HG03039 (cell line): Measurements from ENCODE around the gene ADISSP.

Experiments used
- ATAC-seq: cut with Tn5 transposase; IDR thresholded peaks from one replicate; pipeline ENCODE4 v1.9.1; 2021; ENCODE audit warnings: mild to moderate bottlenecking, moderate library complexity; ENCODE audit not compliant: unreplicated experiment

ADISSP gene

DNA sequence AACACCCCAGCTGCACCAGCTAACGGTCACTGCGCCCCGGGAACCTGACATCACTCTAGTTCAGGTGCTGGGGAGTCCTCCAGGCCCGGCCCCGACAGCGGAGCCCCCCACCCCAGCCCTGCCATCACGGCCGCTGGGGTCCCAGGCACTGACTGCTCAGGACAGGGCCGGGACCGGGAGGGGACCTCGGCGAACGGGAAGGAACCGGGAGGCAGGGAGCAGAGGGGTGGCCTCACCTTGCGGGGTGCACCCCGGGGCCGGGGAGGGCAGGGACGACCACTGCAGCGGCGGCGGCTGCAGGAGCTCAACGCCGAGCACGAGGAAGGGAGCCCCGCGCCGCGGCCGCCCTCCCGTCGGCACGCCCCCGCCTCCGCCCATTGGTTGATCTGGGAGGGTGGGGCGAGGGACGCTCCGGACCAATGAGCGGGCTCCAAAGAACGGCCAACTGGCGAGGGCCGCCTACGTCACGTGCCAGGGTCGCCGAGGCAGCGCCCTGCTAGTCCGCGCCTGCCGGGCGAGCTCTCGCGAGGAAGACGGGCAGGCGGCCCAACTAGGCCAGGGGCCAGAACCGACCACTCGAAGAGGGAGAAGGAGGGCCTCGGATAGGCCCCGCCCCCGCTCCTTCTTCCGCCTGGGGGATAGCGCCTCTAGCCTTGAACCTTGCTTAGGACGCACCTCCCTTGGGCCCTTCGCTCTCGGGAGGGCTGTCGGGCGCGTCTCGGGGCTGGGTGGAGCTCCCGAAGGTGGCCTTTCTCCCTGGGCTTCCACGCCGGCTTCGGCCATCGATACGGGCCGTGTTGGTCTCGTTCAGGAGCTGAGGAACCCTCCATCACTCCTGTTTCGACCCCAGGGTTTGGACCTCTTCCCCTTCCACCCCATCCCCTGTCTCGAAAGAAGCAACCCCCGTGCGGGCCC, at the start of gene ADISSP:
ADISSP (minus strand) TSS at position 327 of the 915 bp plus-strand sequence. CDS start 7,653 bp downstream, outside the sequence.
- ATAC-seq: peak; percentile 92

DNA sequence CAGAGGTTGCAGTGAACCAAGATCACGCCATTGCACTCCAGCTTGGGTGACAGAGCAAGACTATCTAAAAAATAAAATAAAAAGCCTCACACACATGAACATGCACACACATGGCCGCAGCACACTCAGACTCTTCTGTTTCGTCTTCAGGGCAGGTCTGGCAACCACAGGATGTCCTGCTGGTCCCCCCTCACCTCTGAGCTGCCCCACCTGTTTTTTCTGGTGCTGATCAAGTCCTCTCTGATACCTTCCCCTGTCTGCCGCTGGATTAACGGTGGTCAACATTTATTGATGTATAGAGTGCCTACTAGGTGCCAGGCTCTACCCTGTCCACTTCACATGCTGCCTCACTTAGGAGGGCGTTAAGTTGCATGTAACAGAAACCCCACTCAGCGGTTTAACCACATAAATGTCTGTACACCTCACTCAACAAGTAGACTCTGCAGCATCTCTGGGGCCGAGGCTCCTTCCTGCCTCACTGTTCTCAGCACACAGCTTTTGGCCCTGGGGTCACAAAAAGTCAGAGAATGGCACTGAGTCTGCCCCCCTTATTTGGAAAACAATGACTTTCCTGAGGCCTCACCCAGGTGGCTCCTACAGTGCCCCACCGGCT, 48.3 kb upstream of the ADISSP start:
- ATAC-seq: no peak

DNA sequence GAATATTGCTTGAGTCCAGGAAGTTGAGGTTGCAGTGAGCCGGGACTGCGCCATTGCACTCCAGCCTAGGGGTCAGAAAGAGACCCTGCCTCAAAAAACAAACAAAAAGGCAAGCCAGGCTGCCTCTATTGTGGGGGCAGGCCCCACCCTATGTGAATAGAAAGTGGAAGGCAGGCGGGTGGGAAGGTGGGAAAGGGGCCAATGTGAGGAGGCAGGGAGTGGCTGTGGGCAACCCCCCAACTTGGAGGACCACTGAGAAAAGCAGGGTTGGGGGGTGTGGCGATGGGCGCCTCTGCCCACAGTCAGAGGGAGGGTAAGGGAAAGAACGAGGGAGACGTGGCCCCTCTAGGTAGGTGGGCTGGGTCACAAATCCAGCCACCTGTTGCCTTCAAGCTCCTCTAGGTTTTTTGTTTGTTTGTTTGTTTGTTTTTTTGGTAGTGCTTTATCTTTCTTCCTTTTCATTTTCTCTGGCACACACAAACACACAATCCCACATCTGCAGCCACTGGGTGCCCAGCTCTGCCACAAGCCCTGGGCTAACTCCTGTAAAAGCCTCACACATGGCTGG, 47.5 kb upstream of the ADISSP start:
- no peak for ATAC-seq

DNA sequence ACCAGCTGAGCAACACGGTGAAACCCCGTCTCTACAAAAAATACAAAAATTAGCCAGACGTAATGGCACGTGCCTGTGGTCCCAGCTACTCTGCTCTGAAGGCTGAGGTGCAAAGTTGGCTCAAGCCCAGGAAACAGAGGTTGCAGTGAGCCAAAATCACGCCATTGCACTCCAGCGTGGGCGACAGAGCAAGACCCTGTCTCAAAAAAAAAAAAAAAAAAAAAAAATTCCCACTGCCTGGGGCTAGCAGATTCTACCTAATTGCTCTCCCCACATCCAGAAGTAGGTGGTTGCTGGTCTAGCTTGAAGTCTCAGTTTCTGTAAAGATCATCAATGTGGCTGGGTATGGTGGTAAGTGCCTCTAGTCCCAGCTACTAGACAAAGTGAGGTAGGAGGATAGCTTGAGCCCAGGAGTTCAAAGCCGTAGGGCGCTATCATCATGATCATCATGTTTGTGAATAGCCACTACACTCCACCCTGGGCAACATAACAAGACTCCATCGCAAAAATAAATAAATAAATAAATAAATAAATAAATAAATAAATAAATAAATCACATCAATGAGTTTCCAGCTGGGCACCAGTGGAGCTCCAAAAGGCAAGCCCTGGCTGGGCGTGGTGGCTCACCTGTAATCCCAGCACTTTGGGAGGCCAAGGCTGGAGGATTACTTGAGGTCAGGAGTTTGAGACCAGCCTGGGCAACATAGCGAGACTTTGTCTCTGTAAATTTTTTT, 46.5 kb upstream of the ADISSP start:
- no peak for ATAC-seq

DNA sequence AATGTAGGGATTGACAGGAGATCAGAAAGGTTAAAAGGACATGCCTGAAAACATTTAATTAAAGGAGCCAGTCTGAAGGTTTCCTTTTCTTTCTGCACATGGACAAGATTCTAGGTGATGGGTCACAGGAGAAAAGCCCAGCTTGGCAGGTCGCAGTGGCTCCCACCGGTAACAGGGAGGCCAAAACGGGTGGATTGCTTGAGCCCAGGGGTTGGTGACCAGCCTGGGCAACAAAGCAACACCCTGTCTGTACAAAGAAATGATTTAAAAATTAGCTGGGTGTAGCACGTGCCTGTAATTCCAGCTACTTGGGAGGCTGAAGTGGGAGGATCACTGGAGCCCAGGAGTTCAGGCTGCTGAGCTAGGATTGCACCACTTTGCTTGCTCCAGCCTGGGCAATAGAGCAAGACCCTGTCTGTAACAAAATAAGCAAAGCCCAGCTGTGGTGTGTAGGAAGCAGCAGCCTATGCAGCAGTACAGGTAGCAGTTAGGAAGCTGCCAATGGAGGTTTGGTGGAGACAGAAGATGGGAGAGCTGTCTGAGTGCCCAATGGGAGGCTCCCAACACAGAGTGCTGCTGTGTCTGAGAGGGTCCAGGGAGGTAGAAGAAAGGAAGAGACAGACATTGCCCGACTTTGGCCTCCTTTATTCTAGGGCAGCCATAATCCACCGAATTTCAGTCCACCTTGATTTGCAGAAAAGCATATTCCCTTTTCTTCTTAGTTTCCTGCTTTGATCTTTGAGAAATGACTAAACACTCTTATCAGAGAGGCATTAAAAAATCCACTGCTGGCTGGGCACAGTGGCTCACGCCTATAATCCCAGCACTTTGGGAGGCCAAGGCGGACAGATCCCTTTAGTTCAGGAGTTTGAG, 45.7 kb upstream of the ADISSP start:
- no peak for ATAC-seq

DNA sequence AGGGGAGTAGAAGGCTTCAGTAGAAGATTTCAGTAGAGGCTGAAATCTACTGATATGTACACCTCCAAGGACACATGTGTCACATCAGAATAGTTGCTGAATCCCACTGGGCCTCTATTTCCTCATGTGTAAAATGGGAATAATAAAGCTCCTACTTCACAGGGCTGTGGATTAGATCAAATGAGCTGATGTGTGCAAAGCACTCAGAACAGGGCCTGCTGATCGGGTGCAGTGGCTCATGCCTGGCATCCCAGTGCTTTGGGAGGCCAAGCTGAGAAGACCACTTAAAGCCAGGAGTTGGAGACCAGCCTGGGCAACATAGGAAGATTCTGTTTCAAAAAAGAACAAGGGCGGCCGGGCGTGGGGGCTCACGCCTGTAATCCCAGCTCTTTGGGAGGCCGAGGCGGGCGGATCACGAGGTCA, 44.7 kb upstream of the ADISSP start:
- no peak for ATAC-seq

DNA sequence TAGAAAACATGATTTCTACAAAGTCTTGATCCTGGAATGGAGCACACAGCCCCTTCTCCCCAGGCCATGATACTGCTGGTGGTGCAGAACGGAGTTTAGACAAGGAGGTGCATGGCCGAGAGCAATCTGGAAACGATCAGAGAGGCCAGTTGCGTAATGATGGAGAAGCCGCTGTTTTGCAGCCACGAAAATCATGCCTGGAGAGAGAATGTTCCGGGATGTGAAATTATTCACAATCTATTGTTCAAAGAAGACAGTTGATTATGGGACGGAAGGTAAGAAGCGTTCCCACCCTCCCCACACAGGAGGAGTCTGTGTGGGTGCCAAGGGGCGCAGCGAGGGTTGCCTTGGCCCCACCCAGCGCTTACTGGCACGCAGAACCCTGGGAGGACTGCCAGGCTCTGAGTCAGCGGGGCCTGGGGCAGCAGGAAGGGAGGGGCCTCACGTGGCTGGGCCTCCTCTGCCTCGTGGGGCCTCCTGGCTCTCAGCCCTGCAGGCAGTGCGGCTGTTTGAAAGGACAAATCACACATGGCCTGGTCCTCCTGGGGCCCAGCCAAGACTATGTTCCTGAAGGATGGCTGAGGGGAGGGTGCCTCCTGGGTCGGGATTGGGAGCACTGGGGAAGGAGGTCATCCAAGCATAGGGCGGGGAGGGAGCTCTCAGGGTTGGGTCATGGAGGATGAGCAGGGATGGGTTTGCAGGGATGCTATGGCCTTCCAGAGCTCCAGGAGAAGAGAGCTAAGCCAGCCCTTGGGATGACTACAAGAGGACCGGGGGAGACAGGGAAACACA, 44.1 kb upstream of the ADISSP start:
- ATAC-seq: no peak

DNA sequence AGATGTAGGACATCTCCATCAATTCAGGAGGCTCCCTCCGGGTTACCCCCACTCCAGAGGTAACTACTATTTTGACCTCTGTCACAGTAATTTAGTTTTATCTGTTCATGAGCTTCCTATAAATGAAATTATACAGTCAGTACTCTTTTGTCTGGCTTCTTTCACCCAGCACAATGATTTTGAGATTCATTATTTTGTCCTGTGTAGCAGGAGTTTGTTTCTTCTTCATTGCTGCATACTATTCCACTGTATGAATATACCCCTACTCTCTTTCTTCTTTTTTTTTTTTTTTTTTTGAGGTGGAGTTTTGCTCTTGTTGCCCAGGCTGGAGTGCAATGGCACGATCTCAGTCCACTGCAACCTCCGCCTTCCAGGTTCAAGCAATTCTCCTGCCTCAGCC, 41.0 kb upstream of the ADISSP start:
- ATAC-seq: no peak

DNA sequence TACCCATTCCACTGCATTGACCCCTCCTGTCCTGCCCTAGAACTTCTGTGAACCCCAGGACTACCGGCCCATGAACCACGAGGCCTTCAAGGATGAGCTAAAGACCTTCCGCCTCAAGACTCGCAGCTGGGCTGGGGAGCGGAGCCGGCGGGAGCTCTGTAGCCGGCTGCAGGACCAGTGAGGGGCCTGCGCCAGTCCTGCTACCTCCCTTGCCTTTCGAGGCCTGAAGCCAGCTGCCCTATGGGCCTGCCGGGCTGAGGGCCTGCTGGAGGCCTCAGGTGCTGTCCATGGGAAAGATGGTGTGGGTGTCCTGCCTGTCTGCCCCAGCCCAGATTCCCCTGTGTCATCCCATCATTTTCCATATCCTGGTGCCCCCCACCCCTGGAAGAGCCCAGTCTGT, 37.2 kb upstream of the ADISSP start:
- ATAC-seq: no peak

DNA sequence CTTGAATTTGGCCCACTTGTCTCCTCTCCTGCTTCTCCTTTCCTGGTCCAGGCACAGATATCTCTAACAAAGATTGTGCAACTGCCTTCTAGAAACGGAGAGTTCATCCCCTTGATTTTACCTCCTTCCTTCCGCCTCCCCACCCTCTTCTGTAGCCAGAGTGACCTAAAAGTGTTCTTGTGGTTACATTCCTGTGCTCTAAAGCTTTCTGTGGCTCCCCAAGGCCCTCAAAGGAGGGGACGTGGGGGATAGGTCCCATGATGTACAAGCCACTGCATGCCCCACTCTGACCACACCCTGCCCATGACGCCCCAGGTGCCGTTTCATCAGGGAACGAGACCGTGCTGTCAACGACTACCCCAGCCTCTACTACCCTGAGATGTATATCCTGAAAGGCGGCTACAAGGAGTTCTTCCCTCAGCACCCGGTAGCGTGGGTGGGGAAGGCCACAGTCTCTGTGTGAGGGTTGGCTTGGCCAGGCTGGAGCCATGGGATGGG, 36.8 kb upstream of the ADISSP start:
- no peak for ATAC-seq

DNA sequence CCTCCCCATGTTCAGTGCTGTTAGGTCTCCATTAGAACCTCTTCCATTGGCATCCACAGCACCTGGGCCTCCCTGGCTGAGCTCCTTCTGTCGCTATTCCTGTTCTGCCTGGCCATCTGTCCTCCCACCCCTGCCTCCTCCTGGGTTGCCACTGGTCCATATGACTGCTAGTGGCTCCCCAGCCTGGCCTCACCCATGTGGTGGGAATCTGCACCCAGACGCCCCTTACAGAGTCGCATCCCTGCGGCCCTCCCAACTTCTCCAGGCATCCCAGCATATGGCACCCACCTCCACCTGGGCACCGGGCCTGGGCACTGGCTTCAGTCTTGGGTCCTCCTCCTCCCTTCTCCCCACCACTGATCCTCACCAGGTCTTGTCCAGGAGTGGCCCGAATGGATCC, 36.3 kb upstream of the ADISSP start:
- ATAC-seq: no peak

DNA sequence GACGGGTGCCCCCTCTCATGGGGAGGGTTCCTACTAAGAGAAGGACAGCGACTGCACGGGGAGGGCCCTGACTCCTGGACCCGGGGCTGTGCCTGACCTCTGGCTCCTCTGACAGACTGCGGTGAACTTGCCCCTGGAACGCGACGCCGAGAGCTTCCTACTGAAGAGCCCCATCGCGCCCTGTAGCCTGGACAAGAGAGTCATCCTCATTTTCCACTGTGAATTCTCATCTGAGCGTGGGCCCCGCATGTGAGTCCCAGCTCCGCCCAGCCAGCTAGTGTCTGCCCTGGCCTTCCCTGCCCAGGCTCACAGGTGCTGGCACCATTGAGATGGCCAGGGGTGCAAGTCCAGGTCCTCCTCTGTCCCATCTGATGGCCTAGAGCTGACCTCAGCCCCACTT, 35.7 kb upstream of the ADISSP start:
- ATAC-seq: no peak

DNA sequence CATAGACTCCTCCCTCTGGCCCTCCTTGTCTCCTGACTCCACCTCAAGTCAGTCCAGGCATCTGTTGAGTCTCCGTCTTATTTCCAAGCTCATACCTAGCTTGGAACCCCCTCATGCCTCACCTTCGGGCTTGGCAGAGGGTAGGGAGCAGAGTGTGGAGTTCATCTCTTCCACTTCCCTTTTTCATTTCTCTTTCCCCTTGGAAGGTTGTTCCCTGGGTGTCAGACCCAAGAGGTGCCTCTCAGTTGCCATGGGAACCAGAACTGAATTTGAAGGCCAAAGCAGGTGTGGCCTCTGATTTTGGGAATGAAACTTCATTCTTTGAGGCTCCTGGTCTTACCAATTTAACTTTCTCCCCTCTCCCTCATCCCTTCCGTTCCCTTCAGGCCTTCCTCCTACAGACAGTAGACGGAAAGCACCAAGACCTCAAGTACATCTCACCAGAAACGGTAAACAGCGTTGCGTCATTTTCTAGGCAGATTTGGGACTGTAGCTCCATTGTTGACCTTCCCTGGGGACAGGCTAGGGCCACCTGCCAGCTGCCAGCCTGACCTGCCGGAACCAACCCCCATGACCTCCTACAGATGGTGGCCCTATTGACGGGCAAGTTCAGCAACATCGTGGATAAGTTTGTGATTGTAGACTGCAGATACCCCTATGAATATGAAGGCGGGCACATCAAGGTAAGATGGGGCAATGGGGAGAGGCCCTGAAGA, 35.1 kb upstream of the ADISSP start:
- no peak for ATAC-seq

DNA sequence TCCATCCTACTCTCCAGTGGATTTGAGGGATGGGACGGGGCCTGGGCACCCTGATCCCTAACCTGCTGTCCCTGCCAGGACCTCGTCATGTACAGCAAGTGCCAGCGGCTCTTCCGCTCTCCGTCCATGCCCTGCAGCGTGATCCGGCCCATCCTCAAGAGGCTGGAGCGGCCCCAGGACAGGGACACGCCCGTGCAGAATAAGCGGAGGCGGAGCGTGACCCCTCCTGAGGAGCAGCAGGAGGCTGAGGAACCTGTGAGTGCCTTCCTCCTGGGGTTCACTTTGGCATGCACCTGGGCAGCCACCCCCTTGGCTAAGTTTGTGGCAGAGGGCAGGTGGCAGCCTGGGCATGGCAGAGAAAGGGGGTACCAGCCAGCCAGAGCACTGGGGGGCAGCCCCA, 34.3 kb upstream of the ADISSP start:
- no peak for ATAC-seq

DNA sequence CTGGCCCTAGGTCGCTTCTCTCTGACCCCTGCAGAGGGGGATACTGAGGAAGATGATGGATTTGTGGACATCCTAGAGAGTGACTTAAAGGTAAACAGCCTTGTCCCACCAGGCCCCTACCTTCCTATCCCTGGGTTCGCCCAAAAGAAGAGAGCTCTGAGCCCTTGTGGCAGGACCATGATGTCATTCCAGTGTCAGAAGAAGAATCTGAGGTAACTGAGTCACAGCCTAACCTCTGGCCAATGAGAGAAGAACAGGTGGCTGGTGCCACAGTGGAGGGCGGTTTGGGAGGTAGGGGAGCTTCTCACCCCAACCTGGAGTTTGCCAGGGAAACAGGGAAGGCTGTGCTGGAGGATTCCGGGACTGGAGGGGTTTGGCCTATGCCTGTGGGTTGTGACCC, 33.7 kb upstream of the ADISSP start:
- ATAC-seq: no peak

DNA sequence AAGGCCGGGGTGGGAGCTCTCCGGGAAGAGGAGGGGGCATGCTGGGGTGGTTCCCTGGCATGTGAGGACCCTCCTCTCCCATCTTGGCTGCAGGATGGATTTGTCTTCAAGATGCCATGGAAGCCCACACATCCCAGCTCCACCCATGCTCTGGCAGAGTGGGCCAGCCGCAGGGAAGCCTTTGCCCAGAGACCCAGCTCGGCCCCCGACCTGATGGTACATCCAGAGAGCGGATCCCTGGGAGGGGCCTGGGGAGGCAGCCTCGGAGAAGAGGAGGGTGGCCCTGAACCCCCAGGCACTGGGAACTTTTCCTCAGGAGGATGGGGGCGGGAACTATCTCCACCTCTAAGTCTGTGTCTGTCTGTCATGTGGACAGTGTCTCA, 33.3 kb upstream of the ADISSP start:
- no peak for ATAC-seq

DNA sequence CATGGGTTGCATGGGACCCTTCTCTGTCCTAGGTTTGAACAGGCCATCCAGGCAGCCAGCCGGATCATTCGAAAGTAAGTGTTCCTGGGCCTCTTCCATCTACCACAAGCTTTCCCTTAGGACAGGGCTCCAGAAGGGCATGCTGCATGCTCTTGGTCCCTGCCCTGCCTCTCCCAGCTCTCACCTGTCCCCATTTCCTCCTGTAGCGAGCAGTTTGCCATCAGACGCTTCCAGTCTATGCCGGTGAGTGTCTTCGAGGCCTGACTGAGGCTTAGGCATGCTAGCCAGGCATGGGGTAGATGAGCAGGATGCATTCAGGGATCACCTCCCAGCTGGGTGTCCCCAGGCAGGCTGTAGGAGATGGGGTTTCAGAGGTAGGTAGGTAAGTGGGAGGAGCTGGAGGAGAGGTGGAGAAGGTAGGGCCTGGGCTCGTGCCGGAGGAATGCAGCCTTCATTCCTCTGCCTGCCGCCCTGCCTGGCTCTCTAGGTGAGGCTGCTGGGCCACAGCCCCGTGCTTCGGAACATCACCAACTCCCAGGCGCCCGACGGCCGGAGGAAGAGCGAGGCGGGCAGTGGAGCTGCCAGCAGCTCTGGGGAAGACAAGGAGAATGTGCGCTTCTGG, 32.8 kb upstream of the ADISSP start:
- no peak for ATAC-seq

DNA sequence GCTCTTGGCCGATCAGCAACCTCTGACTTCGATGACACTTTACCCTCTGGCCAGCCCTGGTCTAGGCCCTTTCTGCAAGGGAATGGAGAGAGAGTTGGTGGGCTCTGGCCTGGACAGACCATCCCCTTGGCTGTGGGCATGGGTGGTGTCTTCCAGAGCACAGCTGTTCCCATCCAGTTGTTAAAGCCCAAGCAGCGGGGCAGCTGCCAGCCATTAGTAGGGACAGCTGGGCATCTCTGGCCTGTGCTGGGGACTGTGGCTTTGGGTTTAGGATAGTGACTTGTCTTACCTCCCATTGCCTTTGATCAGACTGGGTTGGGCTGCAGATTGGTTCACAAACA, 31.3 kb upstream of the ADISSP start:
- ATAC-seq: no peak

DNA sequence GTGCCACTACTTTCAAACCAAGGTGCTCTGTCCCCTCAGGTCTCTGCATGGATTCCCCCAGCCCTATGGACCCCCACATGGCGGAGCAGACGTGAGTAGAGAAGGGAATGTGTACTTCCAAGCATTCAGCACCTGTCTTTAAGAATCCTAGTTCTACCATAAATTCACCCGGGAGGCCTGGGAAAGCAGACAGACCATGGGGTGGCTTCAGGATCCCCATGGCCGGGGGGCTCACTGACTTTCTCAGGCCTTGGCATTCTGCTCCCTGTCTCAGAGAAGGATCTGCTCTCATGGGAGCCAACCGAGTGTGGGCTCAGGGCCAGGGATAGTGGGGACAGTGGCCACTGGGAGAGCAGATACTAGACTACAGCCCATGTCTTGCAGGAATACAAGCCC, 30.8 kb upstream of the ADISSP start:
- ATAC-seq: no peak
